Muscle layer of colon (tissue), 2 donors: ENCODE data around the gene COL12A1.
"Not testable (repeated sequence)": the region's sequence is repeated elsewhere in the genome, so short reads cannot be mapped to it uniquely, and the experiment has no call there.

ENCODE experiments used
- H3K27ac ChIP-seq: one replicate; pipeline ENCODE4 v1.7.0; 2013; ENCODE audit warnings: low read depth, mild to moderate bottlenecking, low read length, moderate library complexity
- H3K27me3 ChIP-seq, 2 donors: one replicate each; pipeline ENCODE4 v1.7.0; 2013; ENCODE audit warnings: low read length in 2 of 2, mild to moderate bottlenecking in 2 of 2; ENCODE audit not compliant: insufficient read depth in 2 of 2, control insufficient read depth in 1 of 2
- H3K36me3 ChIP-seq: one replicate; pipeline ENCODE4 v1.7.0; 2013; ENCODE audit warnings: mild to moderate bottlenecking, low read length; ENCODE audit not compliant: insufficient read depth
- H3K4me1 ChIP-seq: one replicate; pipeline ENCODE4 v1.7.0; 2013; ENCODE audit warnings: mild to moderate bottlenecking, low read length; ENCODE audit not compliant: insufficient read depth
- H3K4me3 ChIP-seq, 2 donors: one replicate each; pipeline ENCODE4 v1.7.0; 2013; ENCODE audit warnings: low read length in 2 of 2, low read depth in 1 of 2, mild to moderate bottlenecking in 1 of 2, moderate library complexity in 1 of 2
- H3K9ac ChIP-seq: one replicate; pipeline ENCODE4 v1.7.0; 2013; ENCODE audit warnings: low read length
- H3K9me3 ChIP-seq: one replicate; pipeline ENCODE4 v1.7.0; 2013; ENCODE audit warnings: mild to moderate bottlenecking, low read length
- donor health status: abdominal sarcoma.
- donor health status: Adenocarcinoma of cecum.

COL12A1 gene

GRCh38 chr6:75201901-75202672 is 3.8 kb downstream of the COL12A1 start:
- Histone ChIP-seq H3K4me3 (peak overlapping the region; percentile 37 to 74), H3K4me1 (peaks cover 23% of the 10 kb centered on the region), H3K27ac (peak overlapping the region; percentile 65), H3K9ac (no peak overlapping the region), H3K36me3 (no peaks in the 10 kb centered on the region), H3K27me3 (no peaks in the 10 kb centered on the region), H3K9me3 (no peaks in the 10 kb centered on the region)

- Histone ChIP-seq H3K9me3 (no peaks in the 10 kb centered on the region), H3K4me3 (no peak overlapping the region), H3K9ac (no peak overlapping the region), H3K36me3 (no peaks in the 10 kb centered on the region), H3K27ac (no peak overlapping the region), H3K27me3 (no peaks in the 10 kb centered on the region), H3K4me1 (peaks cover 16% of the 10 kb centered on the region)
Measured at GRCh38 chr6:75201021-75201420, 4.8 kb downstream of the COL12A1 start.

GRCh38 chr6:75199889-75200288 is 6.0 kb downstream of the COL12A1 start:
- Histone ChIP-seq H3K36me3 (no peaks in the 10 kb centered on the region), H3K9ac (no peak overlapping the region), H3K4me3 (no peak overlapping the region), H3K9me3 (no peaks in the 10 kb centered on the region), H3K27ac (no peak overlapping the region), H3K4me1 (peaks cover 16% of the 10 kb centered on the region), H3K27me3 (no peaks in the 10 kb centered on the region)

- Histone ChIP-seq H3K4me1 (peaks cover 2% of the 10 kb centered on the region), H3K36me3 (peaks cover 4% of the 10 kb centered on the region), H3K27ac (no peak overlapping the region), H3K9me3 (no peaks in the 10 kb centered on the region), H3K4me3 (no peak overlapping the region), H3K9ac (no peak overlapping the region), H3K27me3 (no peaks in the 10 kb centered on the region)
Measured at GRCh38 chr6:75196081-75196687, 9.7 kb downstream of the COL12A1 start.

GRCh38 chr6:75188221-75188925 is 17.5 kb downstream of the COL12A1 start:
- no peak overlapping the region for H3K4me3 ChIP-seq
- H3K9ac ChIP-seq = no peak overlapping the region
- H3K36me3 ChIP-seq = peaks cover 21% of the 10 kb centered on the region
- no peaks in the 10 kb centered on the region for H3K27me3 ChIP-seq
- H3K9me3 ChIP-seq = no peaks in the 10 kb centered on the region
- no peak overlapping the region for H3K27ac ChIP-seq
- peaks cover 9% of the 10 kb centered on the region for H3K4me1 ChIP-seq

- not testable (repeated sequence) for H3K27me3 ChIP-seq, H3K4me3 ChIP-seq, H3K9me3 ChIP-seq, H3K9ac ChIP-seq, H3K27ac ChIP-seq, H3K4me1 ChIP-seq
- H3K36me3 ChIP-seq = peaks cover 21% of the 10 kb centered on the region
Measured at GRCh38 chr6:75186581-75186980, 19.3 kb downstream of the COL12A1 start.

- Histone ChIP-seq H3K27me3 (no peaks in the 10 kb centered on the region), H3K4me3 (no peak overlapping the region), H3K27ac (no peak overlapping the region), H3K4me1 (no peaks in the 10 kb centered on the region), H3K9me3 (no peaks in the 10 kb centered on the region), H3K9ac (no peak overlapping the region), H3K36me3 (peaks cover 13% of the 10 kb centered on the region)
Measured at GRCh38 chr6:75183099-75183541, 22.7 kb downstream of the COL12A1 start.

- Histone ChIP-seq H3K4me3 (no peak overlapping the region), H3K36me3 (peaks cover 11% of the 10 kb centered on the region), H3K9me3 (no peaks in the 10 kb centered on the region), H3K27ac (no peak overlapping the region), H3K4me1 (no peaks in the 10 kb centered on the region), H3K27me3 (no peaks in the 10 kb centered on the region), H3K9ac (no peak overlapping the region)
Measured at GRCh38 chr6:75180864-75181263, 25.0 kb downstream of the COL12A1 start.

- Histone ChIP-seq H3K9me3 (no peaks in the 10 kb centered on the region), H3K36me3 (peaks cover 12% of the 10 kb centered on the region), H3K9ac (no peak overlapping the region), H3K27me3 (no peaks in the 10 kb centered on the region), H3K27ac (no peak overlapping the region), H3K4me1 (no peaks in the 10 kb centered on the region), H3K4me3 (no peak overlapping the region)
Measured at GRCh38 chr6:75178757-75179156, 27.1 kb downstream of the COL12A1 start.

- no peak overlapping the region for H3K27ac ChIP-seq
- no peak overlapping the region for H3K9ac ChIP-seq
- no peak overlapping the region for H3K4me3 ChIP-seq
- peaks cover 7% of the 10 kb centered on the region for H3K4me1 ChIP-seq
- H3K9me3 ChIP-seq = no peaks in the 10 kb centered on the region
- H3K27me3 ChIP-seq = no peaks in the 10 kb centered on the region
- peaks cover 12% of the 10 kb centered on the region for H3K36me3 ChIP-seq
Measured at GRCh38 chr6:75176076-75176582, 29.7 kb downstream of the COL12A1 start.

- Histone ChIP-seq H3K36me3 (peaks cover 15% of the 10 kb centered on the region), H3K4me3 (no peak overlapping the region), H3K9ac (no peak overlapping the region), H3K4me1 (peaks cover 23% of the 10 kb centered on the region), H3K27ac (no peak overlapping the region), H3K9me3 (no peaks in the 10 kb centered on the region), H3K27me3 (no peaks in the 10 kb centered on the region)
Measured at GRCh38 chr6:75171986-75172385, 33.9 kb downstream of the COL12A1 start.
